Transverse colon (tissue), 4 donors: Measurements from ENCODE around the gene CEP152. TPM values are rescaled to one million over a fixed set of nuclear protein-coding genes. Genes with fewer than 3 reads are reported as not detected.

ENCODE experiments used
- DNase-seq: peaks from one replicate; pipeline ENCODE4 v3.0.0-alpha.2; 2019
- H3K27ac ChIP-seq, 4 donors: fragments of 200-600 bp; sonication (generic); 2 replicates each; pipeline ENCODE4 v1.5.1; 2016 to 2018; ENCODE audit warnings: inconsistent platforms in 4 of 4
- H3K27me3 ChIP-seq: fragments of 200-600 bp; sonication (generic); 2 replicates; pipeline ENCODE4 v1.5.1; 2017; ENCODE audit warnings: inconsistent platforms
- H3K36me3 ChIP-seq, 4 donors: fragments of 200-600 bp; sonication (generic); 2 replicates each; pipeline ENCODE4 v1.5.1; 2017 to 2019; ENCODE audit warnings: inconsistent platforms in 4 of 4
- H3K4me1 ChIP-seq, 4 donors: fragments of 200-600 bp; sonication (generic); 2 replicates each; pipeline ENCODE4 v1.5.1; 2017 to 2020; ENCODE audit warnings: inconsistent platforms in 4 of 4
- H3K4me3 ChIP-seq, 4 donors: fragments of 200-600 bp; sonication (generic); 1 replicate in 1 of 4; 2 replicates in 3 of 4; pipeline versions ENCODE4 v1.5.1 to v1.6.1; 2017 to 2019; ENCODE audit warnings: inconsistent platforms in 4 of 4
- H3K9me3 ChIP-seq, 2 donors: fragments of 200-600 bp; sonication (generic); 2 replicates each; pipeline ENCODE4 v1.5.1; 2017 to 2019; ENCODE audit warnings: inconsistent platforms in 2 of 2
- CTCF ChIP-seq, 5 experiments: fragments of 200-600 bp in 3 of 5; fragments of 450-650 bp in 2 of 5; sonication (generic) in 3 of 5; IDR thresholded peaks; 1 replicate in 2 of 5; 2 replicates in 3 of 5; pipeline ENCODE4 v1.5.1; 2016 to 2017; ENCODE audit warnings: antibody characterized with exemption in 5 of 5, inconsistent platforms in 3 of 5, mild to moderate bottlenecking in 2 of 5, moderate library complexity in 1 of 5
- EP300 ChIP-seq: sonication (generic); formaldehyde crosslinking; IDR thresholded peaks from one replicate; pipeline ENCODE4 v1.6.1; 2017; ENCODE audit warnings: antibody characterized with exemption, low read depth
- POLR2A ChIP-seq: fragments of 450-650 bp; IDR thresholded peaks from one replicate; pipeline ENCODE4 v1.6.1; 2016; ENCODE audit warnings: antibody characterized with exemption, mild to moderate bottlenecking, moderate library complexity
- POLR2AphosphoS5 ChIP-seq, 3 donors: sonication (generic); formaldehyde crosslinking; IDR thresholded peaks; one replicate each; pipeline ENCODE4 v1.6.1; 2016; ENCODE audit warnings: antibody characterized with exemption in 3 of 3
- WGBS, 2 donors: methylation state at CpG; one replicate each; pipeline ENCODE4 v1.1.5; 2018; ENCODE audit warnings: low coverage in 1 of 2; 5-methylcytosine and 5-hydroxymethylcytosine counted together
- in situ Hi-C, 4 donors: fragments of 200-750 bp; cut with MboI; loops; one replicate each; pipeline versions ENCODE4 v1.15.0 to v1.15.1; 2017; ENCODE audit warnings: low sequenced_read_pairs in 3 of 4, low pct_ligation_motif_present in 1 of 4, low pct_unique_long_range_greater_than_20kb in 1 of 4
- intact Hi-C: fragments of 100-400 bp; cut with DNase I; formaldehyde crosslinking; loops from one replicate; pipeline ENCODE4 v1.15.1; 2023; ENCODE audit warnings: low total_unique reads
- total RNA-seq, 4 donors: library from RNA; depleted of rRNA; stranded (reverse); fragments of >200 nt; gene quantifications; one replicate each; pipeline ENCODE4 v1.1.0, GENCODE V29; 2016

The CEP152 gene
- total RNA-seq, 4 donors from 2014 or later = 3.4 to 16.7 (median 9.8) TPM

GRCh38 chr15:48828906-48829305 lies 18.0 kb upstream of the CEP152 start:
- intact Hi-C loops = no loop called here
- no peaks in the 10 kb centered on the region for H3K36me3 ChIP-seq

DNA sequence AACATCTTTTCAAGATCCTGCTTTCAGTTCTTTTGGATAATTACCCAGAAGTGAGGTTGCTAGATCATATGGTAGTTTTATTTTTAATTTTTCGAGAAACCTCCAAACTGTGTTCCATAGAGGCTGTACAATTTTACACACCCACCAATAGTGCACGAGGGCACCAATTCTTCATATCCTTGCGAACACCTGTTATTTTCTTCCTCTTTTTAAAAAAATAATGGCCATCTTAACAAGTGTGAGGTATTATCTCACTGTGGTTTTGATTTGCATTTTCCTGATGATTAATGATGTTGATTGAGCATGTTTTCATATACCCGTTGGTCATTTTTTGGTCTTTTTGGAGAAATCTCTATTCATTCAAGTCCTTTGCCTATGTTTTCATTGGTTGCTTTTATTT lies 17.6 kb upstream of the CEP152 start:
- peaks cover 0 to 5% of the 10 kb centered on the region in 2 donors for H3K9me3 ChIP-seq
- in situ Hi-C loops = no loop called here
- no peak overlapping the region for H3K27ac ChIP-seq
- 74 to 88% methylated on average over 4 of the region's 4 CpGs for WGBS, 2 donors
- TF ChIP-seq CTCF (IDR thresholded peaks at IDR 0.05) = no peak
- H3K36me3 ChIP-seq = no peaks in the 10 kb centered on the region
- intact Hi-C loops = no loop called here
- no peak for DNase-seq
- no peak overlapping the region for H3K4me3 ChIP-seq
- H3K4me1 ChIP-seq = no peaks in the 10 kb centered on the region
- no peaks in the 10 kb centered on the region for H3K27me3 ChIP-seq

More at GRCh38 chr15:48828906-48829305, 18.0 kb upstream of the CEP152 start:
- in situ Hi-C loops = no loop called here
- Histone ChIP-seq H3K27me3 (no peaks in the 10 kb centered on the region), H3K27ac (no peak overlapping the region), H3K4me1 (no peaks in the 10 kb centered on the region), H3K4me3 (no peak overlapping the region), H3K9me3 (peaks cover 0 to 5% of the 10 kb centered on the region in 2 donors)
- TF ChIP-seq EP300 = no peak
- TF ChIP-seq POLR2AphosphoS5 (IDR thresholded peaks at IDR 0.05) = no peak
- no peak for TF ChIP-seq POLR2A
- no peak for TF ChIP-seq CTCF (IDR thresholded peaks at IDR 0.05)
- DNase-seq = no peak

- H3K27me3 ChIP-seq = no peaks in the 10 kb centered on the region
- intact Hi-C loops = no loop called here
- TF ChIP-seq POLR2A = no peak
- no peak for TF ChIP-seq CTCF (IDR thresholded peaks at IDR 0.05)
- no peak for TF ChIP-seq EP300
- no peak for TF ChIP-seq POLR2AphosphoS5 (IDR thresholded peaks at IDR 0.05)
- H3K4me1 ChIP-seq = no peaks in the 10 kb centered on the region
- in situ Hi-C loops = no loop called here
- H3K27ac ChIP-seq = no peak overlapping the region
- no peak for DNase-seq
- H3K36me3 ChIP-seq = no peaks in the 10 kb centered on the region
- no peak overlapping the region for H3K4me3 ChIP-seq
- no peaks in the 10 kb centered on the region for H3K9me3 ChIP-seq
- 88 to 95% methylated on average over 1 of the region's 1 CpG for WGBS, 2 donors
Measured at GRCh38 chr15:48825075-48825474, 14.2 kb upstream of the CEP152 start.

DNA sequence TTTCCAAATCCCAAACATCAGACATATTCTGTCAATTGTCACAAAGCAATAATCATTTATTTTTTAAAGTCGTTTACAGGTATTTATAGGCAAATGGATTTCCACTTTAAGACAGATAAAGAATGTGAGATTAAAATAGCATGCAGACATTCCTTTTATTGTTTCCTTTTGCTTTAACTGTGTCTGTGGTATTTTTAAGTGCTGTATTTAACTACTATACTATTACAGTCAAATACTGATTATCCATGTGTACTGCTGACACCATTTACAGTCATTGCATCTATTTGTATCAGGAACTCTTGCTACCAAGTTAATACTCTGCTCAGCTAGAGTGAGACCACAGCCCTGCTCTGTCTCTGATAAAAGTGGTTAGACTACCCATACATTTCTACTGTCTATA lies 12.8 kb upstream of the CEP152 start:
- 35 to 40% methylated on average over 1 of the region's 1 CpG for WGBS, 2 donors
- DNase-seq = no peak
- no peaks in the 10 kb centered on the region for H3K9me3 ChIP-seq
- no peak overlapping the region for H3K4me3 ChIP-seq
- no peaks in the 10 kb centered on the region for H3K4me1 ChIP-seq
- in situ Hi-C loops (loop anchor here in 1 of 4 donors (25.0 kb wide), 1 partner anchor 461 kb away; no protein-coding TSS in a partner anchor), intact Hi-C loops (no loop called here)
- H3K27ac ChIP-seq = no peak overlapping the region
- no peaks in the 10 kb centered on the region for H3K36me3 ChIP-seq
- no peaks in the 10 kb centered on the region for H3K27me3 ChIP-seq
- no peak for TF ChIP-seq POLR2AphosphoS5 (IDR thresholded peaks at IDR 0.05)
- no peak for TF ChIP-seq POLR2A
- TF ChIP-seq EP300 = no peak
- TF ChIP-seq CTCF (IDR thresholded peaks at IDR 0.05) = no peak
